Measurements from ENCODE around the gene HNRNPA1L2. TPM values are rescaled to one million over a fixed set of nuclear protein-coding genes. Genes with fewer than 3 reads are reported as not detected.

HNRNPA1L2 gene
- total and polyA plus RNA-seq, 10 donors, result 6.7 to 23.2 (median 10.2) TPM

Other genes starting within 250 kb of the HNRNPA1L2 start
- gene THSD1, start 236.3 kb upstream of the HNRNPA1L2 start, total RNA-seq, result 10 to 100 TPM in 5 of 7 donors, 1 to 10 TPM in 2; 7.5 to 13.1 (median 10.8) TPM
- 1 to 10 TPM; 1.6 to 4.0 (median 2.3) TPM for gene THSD1, start 236.3 kb upstream of the HNRNPA1L2 start, polyA plus RNA-seq
- gene VPS36, start 191.8 kb upstream of the HNRNPA1L2 start, total RNA-seq, result 10 to 100 TPM; 42.5 to 98.9 (median 64.0) TPM
- 10 to 100 TPM; 18.3 to 24.5 (median 19.2) TPM for gene VPS36, start 191.8 kb upstream of the HNRNPA1L2 start, polyA plus RNA-seq
- gene CKAP2, start 187.0 kb upstream of the HNRNPA1L2 start, total RNA-seq, result 10 to 100 TPM; 13.9 to 24.7 (median 21.9) TPM
- gene CKAP2, start 187.0 kb upstream of the HNRNPA1L2 start, polyA plus RNA-seq, result 10 to 100 TPM in 1 of 3 donors, 1 to 10 TPM in 2; 4.7 to 10.4 (median 6.1) TPM
- gene SUGT1, start 10.4 kb downstream of the HNRNPA1L2 start, total RNA-seq, result 10 to 100 TPM; 24.7 to 36.9 (median 30.5) TPM
- 10 to 100 TPM; 25.2 to 28.0 (median 27.9) TPM for gene SUGT1, start 10.4 kb downstream of the HNRNPA1L2 start, polyA plus RNA-seq
- gene CNMD, start 97.4 kb downstream of the HNRNPA1L2 start, total RNA-seq, result not detected
- gene CNMD, start 97.4 kb downstream of the HNRNPA1L2 start, polyA plus RNA-seq, result under 1 TPM in 1 of 3 donors, not detected in 2; 0.19 TPM
- not detected for gene PCDH8, start 206.2 kb downstream of the HNRNPA1L2 start, total RNA-seq
- gene PCDH8, start 206.2 kb downstream of the HNRNPA1L2 start, polyA plus RNA-seq, result not detected

All from spleen (tissue), 10 donors.